Skeletal muscle cell (primary cell): ENCODE data around the gene WARS2.
"Not testable (repeated sequence)": the region's sequence is repeated elsewhere in the genome, so short reads cannot be mapped to it uniquely, and the experiment has no call there.

Experiments
- DNase-seq: peaks from one replicate; pipeline ENCODE4 v3.0.0-alpha.2; 2010; ENCODE audit warnings: low read depth
- H3K4me3 ChIP-seq: 2 replicates; pipeline ENCODE4 v1.5.1; 2011; ENCODE audit warnings: low read depth, mild to moderate bottlenecking, control low read depth, low read length, moderate library complexity

The WARS2 gene

DNA sequence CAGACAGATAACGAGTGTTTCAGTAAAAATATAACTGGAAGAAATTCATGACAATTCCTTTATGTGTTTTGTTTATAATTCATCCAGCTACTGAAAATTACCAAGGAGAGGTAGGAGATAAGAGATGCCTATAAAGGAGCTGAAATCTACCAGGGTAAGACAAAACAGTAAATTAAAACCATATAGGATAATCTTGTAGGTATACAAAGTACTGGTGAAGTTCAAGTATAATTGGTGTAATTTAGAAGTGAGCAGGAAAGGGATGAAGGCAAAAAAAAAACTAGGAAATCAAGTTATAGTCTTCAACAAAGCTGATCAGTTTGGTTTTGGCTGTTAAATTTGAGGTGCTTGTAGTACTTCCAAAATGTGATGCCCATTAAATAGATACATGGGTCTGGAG lies 1.2 kb upstream of the WARS2 start:
- H3K4me3 ChIP-seq: no peak overlapping the region
- DNase-seq: no peak

DNA sequence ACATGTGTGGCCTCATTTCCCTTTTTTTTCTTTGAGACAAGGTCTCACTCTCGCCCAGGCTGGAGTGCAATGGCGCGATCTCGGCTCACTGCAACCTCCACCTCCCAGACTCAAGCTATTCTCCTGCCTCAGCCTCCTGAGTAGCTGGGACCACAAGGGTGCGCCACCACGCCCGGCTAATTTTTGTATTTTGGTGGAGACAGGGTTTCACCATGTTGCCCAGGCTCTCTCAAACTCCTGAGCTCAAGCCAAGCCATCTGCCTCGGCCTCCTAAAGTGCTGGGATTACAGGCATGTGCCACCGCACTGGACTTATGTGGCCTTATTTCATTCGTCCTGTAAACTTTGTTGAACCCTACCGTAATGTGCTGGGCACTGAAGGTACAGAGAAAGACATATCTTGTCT lies 569 bp upstream of the WARS2 start:
- H3K4me3 ChIP-seq: peak overlapping the region; percentile 70
- no peak for DNase-seq

DNA sequence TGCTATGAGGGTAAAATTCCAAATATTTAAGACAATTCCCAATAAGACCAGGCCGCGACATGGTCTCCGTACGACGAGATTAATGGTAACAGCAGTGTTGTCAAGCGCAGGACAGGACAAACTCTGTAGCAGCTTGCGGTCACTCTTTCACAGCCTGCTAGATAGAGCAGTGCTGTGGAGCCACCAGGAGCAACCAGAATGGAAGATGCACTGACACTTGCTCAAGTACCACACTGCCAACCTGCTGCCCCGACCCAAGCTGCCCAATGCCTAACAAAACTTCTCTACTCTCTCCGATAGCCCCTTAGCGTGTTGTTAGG lies 636 bp downstream of the WARS2 start:
- peak overlapping the region; percentile 70 for H3K4me3 ChIP-seq
- no peak for DNase-seq

DNA sequence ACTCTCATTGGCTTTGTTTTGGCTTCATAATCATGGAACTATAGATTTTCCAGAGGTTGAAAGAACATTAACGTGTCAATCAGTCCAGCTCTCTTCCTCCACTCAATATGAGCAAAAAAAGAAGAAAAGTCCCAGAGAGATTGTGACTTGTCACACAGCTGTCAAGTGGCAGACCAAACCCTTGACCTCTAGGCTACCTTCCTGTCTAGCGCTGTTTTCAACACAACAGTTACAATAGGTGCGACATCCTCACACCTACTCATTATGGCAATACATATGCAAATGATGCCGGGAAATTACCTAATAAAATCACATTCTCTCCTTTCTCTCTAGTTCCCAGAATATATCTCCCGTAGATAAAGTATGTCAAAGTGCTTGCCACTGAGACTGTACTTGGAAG lies 1.1 kb downstream of the WARS2 start:
- DNase-seq: no peak
- peak overlapping the region; percentile 70 for H3K4me3 ChIP-seq

DNA sequence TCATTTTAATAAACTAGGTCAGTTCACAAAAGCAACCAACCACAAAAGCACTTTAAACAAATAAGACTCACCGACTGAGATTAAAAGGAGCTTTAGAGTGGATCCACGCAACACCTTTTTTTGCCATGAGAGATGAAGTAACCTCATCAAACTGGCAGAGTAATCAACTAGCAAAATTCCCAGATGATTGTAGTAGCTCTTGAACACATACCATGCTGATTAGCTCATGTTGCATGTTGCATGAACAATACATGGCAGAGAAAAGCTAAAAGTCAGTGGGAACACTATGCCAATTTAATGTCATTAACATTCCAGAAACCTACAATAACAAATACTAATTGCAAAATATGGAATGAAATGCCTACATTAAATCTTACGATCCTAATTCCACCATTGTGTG lies 4.1 kb downstream of the WARS2 start:
- DNase-seq: no peak
- H3K4me3 ChIP-seq: no peak overlapping the region

DNA sequence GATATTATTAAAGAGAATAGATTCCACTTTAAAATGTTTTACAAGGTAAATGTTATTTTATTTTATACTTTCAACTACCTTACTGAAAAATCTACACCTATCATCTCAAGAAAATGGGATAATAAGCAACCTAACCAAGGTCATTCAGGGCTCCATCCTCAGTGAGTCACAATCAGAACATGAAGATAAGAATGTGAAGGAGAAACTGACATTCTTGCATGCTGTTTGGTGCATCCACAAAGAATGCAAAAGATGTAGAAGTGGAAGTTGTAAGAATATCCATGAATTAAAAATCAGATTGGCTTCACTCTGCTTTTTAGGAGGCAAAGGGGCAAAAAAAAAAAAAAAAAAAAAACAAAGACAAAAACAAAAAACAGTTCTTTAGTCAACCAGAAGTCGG lies 6.5 kb downstream of the WARS2 start:
- DNase-seq: no peak
- H3K4me3 ChIP-seq: no peak overlapping the region

DNA sequence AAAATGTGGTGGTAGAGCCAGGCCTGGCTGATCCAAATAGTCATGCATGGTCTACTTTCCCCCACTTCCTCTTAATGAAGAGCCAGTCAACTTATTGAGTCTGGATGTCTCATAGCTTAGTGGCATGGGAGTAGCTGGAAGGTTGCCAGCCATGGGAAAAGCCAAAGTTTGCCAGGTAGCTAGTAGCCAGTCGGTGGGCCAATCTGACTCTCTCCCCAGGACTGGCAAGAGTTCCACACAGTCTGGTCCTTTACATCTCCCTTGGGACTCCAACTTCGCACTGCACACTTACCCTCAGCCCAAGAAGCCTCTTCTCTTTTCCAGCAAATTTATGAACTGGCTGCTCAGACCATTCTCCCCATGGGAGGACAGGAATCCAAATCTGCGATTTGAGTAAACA lies 8.3 kb downstream of the WARS2 start:
- no peak for DNase-seq
- H3K4me3 ChIP-seq: no peak overlapping the region

DNA sequence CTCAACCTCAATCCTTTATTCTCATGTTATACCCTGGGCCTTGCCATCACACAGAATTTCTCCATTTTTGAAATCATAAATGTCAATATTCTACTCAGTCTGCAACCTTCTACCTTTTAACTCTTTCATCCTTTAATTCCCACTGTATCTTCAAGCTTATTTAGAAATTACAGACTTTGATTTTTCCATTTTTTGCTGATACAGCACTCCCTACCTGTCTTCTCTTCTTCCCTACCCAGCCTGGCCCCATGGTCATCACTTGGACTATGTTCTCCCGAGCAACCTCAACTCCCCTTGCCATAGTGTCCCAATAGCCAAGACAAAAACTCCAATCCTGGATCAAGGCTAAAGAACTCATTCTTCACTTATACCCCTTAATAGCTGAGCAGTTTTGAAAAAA lies 14.6 kb downstream of the WARS2 start:
- no peak overlapping the region for H3K4me3 ChIP-seq
- no peak for DNase-seq

DNA sequence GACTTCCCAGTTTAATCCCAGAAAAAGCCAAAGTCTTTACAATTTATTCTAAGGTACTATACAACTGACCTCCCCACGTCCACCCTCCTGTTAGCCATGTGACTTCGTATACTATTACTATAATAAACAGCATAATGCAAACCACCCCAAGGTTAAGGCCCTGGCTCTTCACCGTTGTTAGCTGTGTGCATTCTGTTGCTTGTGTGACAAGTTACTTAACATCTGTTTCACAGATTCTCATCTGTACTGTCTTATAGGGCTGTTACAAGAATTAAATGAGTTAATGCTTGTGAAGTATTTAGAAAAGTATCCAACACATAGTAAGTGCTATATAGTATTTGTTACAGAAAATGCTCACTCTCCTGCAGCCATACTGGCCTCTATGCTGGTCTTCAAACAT lies 15.7 kb downstream of the WARS2 start:
- DNase-seq: no peak
- no peak overlapping the region for H3K4me3 ChIP-seq

DNA sequence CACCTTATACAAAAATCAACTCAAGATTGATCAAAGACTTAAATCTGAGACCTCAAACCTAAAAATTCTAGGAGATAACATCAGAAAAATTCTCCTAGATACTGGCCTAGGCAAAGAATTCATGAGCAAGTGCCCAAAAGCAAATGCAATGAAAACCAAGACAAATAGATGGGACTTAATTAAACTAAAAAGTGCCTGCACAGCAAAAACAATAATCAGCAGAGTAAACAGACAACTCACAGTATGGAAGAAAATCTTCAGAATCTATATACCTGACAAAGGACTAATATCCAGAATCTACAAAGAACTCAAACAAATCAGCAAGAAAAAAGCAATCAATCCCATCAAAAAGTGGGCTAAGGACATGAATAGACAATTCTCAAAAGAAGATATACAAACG lies 18.6 kb downstream of the WARS2 start:
- DNase-seq, H3K4me3 ChIP-seq: not testable (repeated sequence)

DNA sequence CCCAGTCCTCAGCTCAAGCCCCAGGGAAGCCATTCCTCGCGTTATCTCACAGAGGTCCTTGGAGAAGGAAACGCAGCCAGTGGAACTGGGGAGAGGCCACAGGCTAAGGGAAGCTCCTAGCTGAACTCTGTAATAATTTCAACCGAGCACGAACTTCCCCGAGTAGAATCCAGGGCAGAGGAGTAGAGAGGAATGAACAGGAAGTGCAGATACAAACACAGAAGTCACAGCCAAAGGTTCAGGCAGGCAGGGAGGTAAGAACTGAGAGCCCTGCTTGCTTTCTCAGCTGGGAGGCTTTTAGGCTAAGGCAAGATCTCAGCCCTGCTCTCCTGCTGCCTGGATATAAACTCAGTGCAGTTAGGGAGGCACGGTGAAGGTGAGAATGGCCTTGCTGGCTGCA lies 23.7 kb downstream of the WARS2 start:
- H3K4me3 ChIP-seq: no peak overlapping the region
- DNase-seq: no peak

DNA sequence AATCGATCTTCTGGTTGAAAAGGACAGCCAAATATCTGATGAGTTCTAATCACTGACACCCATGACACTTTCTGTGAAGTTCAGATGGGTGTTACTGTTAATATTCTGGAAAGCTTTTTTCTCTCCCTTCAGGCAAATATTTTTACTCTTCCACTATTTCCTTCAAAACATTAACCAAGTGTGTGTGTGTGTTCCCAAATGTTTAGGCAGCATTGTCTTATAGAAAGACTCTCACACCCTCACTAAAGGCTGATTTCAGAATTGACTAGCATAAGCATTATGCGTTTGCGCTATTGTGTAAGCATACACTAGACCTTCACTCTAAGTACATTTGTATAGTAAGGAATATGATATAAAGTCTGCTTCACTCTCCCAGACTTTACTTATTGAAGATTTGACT lies 24.7 kb downstream of the WARS2 start:
- DNase-seq: no peak
- no peak overlapping the region for H3K4me3 ChIP-seq

DNA sequence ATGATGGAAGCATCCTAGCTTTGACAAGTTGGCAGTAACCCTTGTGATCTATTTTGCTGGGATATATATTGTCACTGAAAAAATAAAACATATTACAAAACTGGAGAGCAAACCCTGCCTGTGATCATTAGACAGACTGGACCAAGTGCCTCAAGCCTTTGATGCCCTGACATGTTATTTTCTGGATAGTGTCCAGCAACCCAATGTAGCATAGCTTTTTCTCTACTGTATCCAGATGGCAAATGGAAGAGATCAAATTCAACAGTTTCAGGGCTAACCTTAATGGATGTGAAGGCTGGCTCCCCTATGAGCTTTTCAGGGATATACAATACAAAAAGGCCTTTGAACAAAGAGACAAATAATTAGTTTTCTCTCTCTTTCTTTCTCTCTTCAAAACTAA lies 25.1 kb downstream of the WARS2 start:
- no peak overlapping the region for H3K4me3 ChIP-seq
- DNase-seq: no peak

DNA sequence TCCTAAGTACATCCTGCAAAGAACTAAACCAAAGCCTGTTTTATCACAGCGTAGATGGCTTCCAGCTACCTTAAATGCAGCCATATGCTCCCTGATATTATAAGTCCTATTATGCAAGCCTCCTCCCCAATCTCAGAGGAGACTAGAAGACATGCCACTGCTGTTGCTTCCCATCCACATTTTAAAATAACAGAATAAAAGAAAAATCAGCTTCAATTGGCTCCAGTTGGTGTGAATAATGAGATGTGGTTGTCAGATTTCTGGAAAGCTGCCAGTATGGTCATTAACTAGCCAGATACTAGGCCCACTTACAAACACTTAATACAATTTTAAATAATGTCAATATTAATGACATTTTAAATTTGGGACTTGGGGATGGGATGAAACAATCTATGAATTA lies 25.7 kb downstream of the WARS2 start:
- H3K4me3 ChIP-seq: no peak overlapping the region
- no peak for DNase-seq

DNA sequence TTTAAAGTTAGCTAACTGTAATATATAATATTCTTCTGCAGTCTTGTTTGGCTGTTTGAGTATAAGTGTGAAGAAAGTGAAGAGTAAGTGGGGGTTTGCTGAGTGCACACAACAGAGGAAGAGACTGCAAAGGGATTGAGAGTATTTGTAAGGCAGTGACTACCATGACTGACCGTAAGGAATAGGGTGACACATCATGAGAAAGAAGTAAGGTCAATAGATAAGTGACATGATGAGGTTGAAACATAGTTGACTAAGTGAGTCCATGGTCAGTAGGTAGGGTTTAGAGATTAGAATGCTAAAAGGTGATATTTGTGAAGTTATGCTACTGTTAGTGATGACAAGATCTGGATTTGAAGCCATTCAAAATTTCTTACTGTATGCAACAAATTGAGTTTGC lies 27.7 kb downstream of the WARS2 start:
- H3K4me3 ChIP-seq: no peak overlapping the region

DNA sequence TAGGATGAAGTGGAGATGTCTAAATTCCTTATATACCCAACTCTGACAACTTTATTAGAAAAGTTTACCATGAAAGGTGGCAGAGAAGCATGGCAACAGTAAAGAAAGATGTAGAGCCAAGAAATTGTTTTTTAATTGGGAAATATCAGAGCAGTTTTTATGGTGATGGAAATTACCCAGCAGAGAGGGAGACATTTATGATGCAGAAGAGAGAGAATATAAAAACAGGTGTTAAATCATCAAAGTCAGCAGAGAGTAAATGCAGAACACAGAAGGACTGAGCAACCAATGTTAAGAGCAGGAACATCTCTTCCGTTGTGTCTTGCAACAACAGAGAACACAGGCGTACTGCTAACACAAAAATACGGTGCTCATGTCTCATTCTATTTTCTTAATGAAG lies 28.2 kb downstream of the WARS2 start:
- DNase-seq: no peak
- H3K4me3 ChIP-seq: no peak overlapping the region

More for the DNA sequence above, 27.7 kb downstream of the WARS2 start:
- no peak for DNase-seq

DNA sequence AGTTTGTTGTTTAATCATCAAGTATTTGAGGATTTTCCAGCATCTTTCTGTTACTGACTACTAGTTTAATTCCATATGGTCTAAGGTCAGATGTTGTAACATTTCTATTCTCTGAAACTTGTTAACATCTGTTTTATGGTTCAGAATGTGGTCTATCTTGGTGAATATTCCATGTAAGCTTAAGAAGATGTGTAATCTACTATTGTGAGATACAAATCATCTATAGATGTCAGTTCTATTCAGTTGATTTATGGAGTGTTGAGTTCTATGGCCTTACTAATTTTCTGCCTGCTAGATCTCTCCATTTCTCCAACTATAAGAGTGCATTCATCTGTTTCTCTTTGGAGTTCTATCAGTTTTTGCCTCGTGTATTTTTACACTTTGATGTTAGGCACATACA lies 31.5 kb downstream of the WARS2 start:
- H3K4me3 ChIP-seq: no peak overlapping the region
- DNase-seq: peak; percentile 49

DNA sequence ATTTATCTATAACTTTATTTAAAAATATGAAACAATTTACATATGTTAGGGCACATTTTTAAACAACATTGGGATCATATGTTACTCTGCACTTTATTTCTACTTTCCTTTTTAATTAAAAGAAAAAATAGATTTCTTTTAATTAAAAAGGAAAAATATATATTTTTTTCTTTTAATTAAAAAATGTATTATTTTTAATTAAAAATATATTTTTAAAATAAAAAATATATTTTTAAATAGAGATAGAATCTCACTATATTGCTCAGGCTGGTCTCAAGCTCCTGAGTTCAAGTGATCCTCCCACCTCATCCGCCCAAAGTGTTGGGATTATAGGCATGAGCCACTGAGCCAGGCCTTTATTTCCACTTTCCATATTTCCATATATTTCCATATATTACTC lies 36.7 kb downstream of the WARS2 start:
- no peak for DNase-seq
- no peak overlapping the region for H3K4me3 ChIP-seq

DNA sequence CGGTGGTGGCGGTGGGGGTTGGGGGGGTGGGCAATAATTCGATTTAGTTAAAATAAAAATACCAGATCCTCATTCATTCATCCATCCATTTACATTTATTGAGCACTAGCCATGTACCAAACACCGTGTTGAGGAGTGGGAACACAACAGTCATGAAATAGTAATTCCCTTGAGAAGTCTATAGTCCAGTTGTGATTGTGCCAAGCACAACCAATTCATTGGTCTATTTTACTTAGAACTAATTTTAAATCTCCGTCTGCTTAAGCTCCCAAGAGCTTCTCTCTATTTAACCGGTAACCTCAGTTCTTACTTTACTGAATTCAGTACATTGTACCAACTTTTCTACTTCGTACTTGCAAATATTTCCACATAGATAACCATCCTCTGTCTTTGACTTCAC lies 38.4 kb downstream of the WARS2 start:
- no peak for DNase-seq
- H3K4me3 ChIP-seq: no peak overlapping the region

DNA sequence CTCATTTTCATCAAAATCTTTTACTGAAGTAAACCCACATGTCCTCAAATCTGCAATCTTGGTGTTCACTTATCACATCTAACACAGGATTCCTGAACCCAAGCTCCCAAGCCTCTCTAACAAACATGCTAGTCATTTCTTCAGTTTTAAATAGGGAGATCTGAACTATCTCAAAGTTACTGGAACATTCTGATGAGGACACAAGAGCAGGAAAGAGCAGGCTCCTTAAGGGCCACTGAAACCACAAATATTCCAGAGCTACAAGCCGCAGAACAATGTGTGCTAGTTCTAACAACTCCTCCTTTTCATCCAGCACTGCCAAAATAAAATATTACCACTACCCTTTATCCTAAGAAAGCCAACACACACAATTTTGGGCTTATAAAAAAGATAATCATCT lies 38.9 kb downstream of the WARS2 start:
- H3K4me3 ChIP-seq: no peak overlapping the region
- DNase-seq: peak; percentile 93

DNA sequence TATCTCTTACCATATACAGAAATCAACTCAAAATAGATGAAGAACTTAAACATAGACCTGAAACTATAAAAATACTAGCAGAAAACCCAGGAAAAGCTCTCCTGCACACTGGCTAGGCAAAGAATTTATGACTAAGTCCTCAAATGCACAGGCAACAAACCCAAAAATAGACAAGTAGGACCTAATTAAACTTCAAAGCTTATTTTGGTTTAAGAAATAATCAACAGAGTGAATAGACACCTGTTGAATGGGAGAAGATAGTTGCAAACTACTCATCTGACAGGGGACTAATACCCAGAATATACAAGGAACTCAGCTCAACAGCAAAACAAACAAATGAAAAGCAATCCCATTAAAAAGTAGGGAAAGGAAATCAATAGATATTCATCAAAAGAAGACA lies 40.7 kb downstream of the WARS2 start:
- DNase-seq: no peak
- no peak overlapping the region for H3K4me3 ChIP-seq

DNA sequence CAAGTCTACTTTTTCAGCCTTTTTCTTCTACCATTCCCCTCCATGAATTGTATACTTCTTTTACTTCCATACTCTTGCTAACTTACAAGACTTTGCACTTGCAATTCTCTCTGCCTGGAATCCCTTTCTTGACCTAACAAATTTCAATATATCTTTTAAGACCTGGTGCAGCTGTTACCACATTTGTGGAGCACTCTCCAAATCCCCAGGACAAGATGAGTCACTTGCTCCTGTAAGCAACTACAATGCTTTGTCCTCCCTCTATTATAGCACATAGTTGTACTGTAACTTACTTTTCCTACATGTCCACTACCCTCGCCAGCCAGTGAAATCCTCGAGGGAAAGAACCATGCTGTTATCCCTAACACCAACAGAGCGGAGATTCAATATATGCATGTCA lies 43.1 kb downstream of the WARS2 start:
- DNase-seq: peak; percentile 66

DNA sequence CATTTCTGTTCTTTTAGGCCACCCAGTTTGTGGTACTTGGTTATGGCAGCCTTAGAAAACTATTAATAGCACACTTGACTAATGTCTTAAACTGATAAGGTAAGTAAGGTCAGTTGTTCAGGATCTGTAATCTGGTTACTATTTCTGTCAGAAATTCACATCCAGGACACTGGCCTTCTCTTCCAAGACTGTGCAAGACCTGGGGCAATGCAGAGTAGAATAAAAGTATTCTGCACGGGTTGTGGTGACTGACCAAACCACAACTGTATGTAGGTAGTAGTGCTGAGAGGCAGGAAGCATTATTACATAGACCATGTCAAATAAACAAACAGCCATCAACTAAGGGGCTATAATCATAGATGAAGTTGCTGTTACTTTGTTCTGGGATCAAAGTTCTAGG lies 46.7 kb downstream of the WARS2 start:
- DNase-seq: no peak
- H3K4me3 ChIP-seq: no peak overlapping the region

More for the DNA sequence above, 43.1 kb downstream of the WARS2 start:
- no peak overlapping the region for H3K4me3 ChIP-seq
